IPS-20b (cell line): Measurements from ENCODE around the gene CCDC57.
A peak's percentile ranks its signal among the peaks of the same experiment; 100 is the strongest.
"Not testable (repeated sequence)": the region's sequence is repeated elsewhere in the genome, so short reads cannot be mapped to it uniquely, and the experiment has no call there.

Experiments
- H3K27ac ChIP-seq: one replicate; pipeline ENCODE4 v1.5.1; 2013; ENCODE audit warnings: low read length
- H3K27me3 ChIP-seq: 2 replicates; pipeline ENCODE4 v1.6.1; 2013; ENCODE audit warnings: mild to moderate bottlenecking, low read length, inconsistent platforms; ENCODE audit not compliant: insufficient read depth
- H3K36me3 ChIP-seq: 2 replicates; pipeline ENCODE4 v1.6.1; 2013; ENCODE audit warnings: low read depth, mild to moderate bottlenecking, inconsistent platforms, low read length, moderate library complexity; ENCODE audit not compliant: insufficient read depth
- H3K4me1 ChIP-seq: 2 replicates; pipeline ENCODE4 v1.6.1; 2013; ENCODE audit warnings: mild to moderate bottlenecking, control low read depth, inconsistent platforms, low read length, moderate library complexity; ENCODE audit not compliant: insufficient read depth
- H3K4me3 ChIP-seq: 2 replicates; pipeline ENCODE4 v1.5.1; 2013; ENCODE audit warnings: mild to moderate bottlenecking, low read length, inconsistent platforms
- H3K9ac ChIP-seq: 2 replicates; pipeline ENCODE4 v1.6.1; 2013; ENCODE audit warnings: low read depth, mild to moderate bottlenecking, inconsistent platforms, low read length, moderate library complexity
- H3K9me3 ChIP-seq: 2 replicates; pipeline ENCODE4 v1.6.1; 2013; ENCODE audit warnings: mild to moderate bottlenecking, low read depth, low read length, inconsistent platforms; ENCODE audit not compliant: insufficient read depth

Gene CCDC57

GRCh38 chr17:82180776-82181528 lies 31.7 kb downstream of the CCDC57 start:
- Histone ChIP-seq H3K36me3 (peaks cover 4% of the 10 kb centered on the region; the same call in 1 of the 2 replicates), H3K9me3 (no peaks in the 10 kb centered on the region), H3K4me1 (no peaks in the 10 kb centered on the region), H3K9ac (no peak overlapping the region), H3K27ac (no peak overlapping the region), H3K4me3 (no peak overlapping the region), H3K27me3 (peaks cover 49% of the 10 kb centered on the region)

DNA sequence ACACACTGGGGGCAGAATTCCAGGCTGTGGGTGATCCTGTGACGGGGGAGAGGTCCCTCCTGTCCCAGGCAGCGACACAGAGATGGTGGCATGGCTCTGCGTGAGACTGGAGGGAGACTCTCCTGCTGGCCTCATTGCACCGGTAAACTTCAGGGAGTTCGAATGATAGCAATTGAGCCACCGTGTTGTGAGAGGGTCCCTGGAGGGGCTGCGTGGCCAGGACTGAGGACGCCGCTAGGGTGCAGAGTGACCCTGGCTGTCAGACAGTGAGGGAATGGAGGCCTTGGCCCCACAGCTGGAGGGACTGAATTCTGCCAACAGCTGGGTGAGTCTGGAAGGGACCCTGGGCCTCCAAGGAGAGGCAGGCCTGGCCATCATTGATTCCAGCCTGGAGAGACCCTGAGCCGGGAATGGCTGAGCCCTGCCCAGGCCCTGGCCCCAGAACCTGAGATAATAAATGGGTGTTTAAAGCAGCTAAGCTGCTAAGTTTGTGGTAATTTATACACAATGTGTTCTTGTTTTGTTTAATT lies 32.6 kb downstream of the CCDC57 start:
- peaks cover 58% of the 10 kb centered on the region for H3K27me3 ChIP-seq
- peaks cover 4% of the 10 kb centered on the region; the same call in 1 of the 2 replicates for H3K36me3 ChIP-seq
- H3K27ac ChIP-seq: no peak overlapping the region
- H3K9me3 ChIP-seq: no peaks in the 10 kb centered on the region
- peaks cover 1% of the 10 kb centered on the region; the same call in 1 of the 2 replicates for H3K4me1 ChIP-seq
- no peak overlapping the region for H3K9ac ChIP-seq
- no peak overlapping the region for H3K4me3 ChIP-seq

DNA sequence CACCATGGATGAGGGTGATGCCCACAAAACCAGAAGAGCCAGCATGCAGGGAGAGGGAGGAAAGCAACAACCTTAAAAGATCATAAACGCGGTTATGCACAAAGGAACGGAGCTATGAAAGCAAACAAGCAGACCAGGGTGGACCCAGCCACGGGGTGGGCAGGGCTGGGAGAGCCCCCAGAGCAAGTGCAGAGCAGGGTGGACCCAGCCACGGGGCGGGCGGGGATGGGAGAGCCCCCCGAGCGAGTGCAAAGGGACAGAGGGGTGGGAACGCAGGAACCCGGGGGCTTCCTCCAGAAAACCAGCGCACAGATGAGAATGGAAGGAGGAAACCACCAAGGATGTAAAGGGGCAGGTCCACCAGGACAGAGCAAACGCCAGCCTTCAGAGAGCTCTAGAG lies 33.2 kb downstream of the CCDC57 start:
- Histone ChIP-seq H3K27me3 (peaks cover 64% of the 10 kb centered on the region), H3K9ac (no peak overlapping the region), H3K36me3 (peaks cover 4% of the 10 kb centered on the region; the same call in 1 of the 2 replicates), H3K27ac (no peak overlapping the region), H3K4me3 (no peak overlapping the region), H3K4me1 (peaks cover 7% of the 10 kb centered on the region; the same call in 1 of the 2 replicates), H3K9me3 (no peaks in the 10 kb centered on the region)

GRCh38 chr17:82178499-82179261 lies 34.0 kb downstream of the CCDC57 start:
- H3K9me3 ChIP-seq: no peaks in the 10 kb centered on the region
- no peak overlapping the region for H3K9ac ChIP-seq
- H3K27ac ChIP-seq: no peak overlapping the region
- 0 out of 2 replicates have a peak, but pooled peaks cover 4% of the 10 kb centered on the region for H3K36me3 ChIP-seq
- H3K4me3 ChIP-seq: no peak overlapping the region
- H3K4me1 ChIP-seq: peaks cover 11% of the 10 kb centered on the region
- peaks cover 71% of the 10 kb centered on the region for H3K27me3 ChIP-seq

- H3K27ac ChIP-seq: no peak overlapping the region
- H3K36me3 ChIP-seq: 0 out of 2 replicates have a peak, but pooled peaks cover 4% of the 10 kb centered on the region
- no peak overlapping the region for H3K9ac ChIP-seq
- peaks cover 18% of the 10 kb centered on the region for H3K4me1 ChIP-seq
- no peak overlapping the region for H3K4me3 ChIP-seq
- no peaks in the 10 kb centered on the region; the same call in 1 of the 2 replicates for H3K9me3 ChIP-seq
- peaks cover 79% of the 10 kb centered on the region for H3K27me3 ChIP-seq
Measured at GRCh38 chr17:82177761-82178498, 34.7 kb downstream of the CCDC57 start.

DNA sequence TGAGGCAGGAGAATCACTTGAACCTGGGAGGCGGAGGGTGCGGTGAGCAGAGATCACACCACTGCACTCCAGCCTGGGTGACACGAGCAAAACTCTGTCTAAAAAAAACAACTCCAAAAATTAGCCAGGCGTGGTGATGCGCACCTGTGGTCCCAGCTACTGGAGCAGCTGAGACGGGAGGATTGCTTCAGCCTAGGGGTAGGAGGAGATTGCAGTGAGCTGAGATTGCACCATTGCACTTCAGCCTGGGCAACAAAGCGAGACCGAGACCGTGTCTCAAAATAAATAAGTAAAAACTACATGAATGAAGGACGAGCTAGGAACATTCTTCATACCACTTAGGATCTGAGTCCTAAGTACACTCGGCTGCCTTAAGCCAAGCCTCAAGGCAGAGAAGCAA lies 35.4 kb downstream of the CCDC57 start:
- Histone ChIP-seq H3K27ac (no peak overlapping the region), H3K9ac (no peak overlapping the region), H3K4me3 (no peak overlapping the region), H3K36me3 (0 out of 2 replicates have a peak, but pooled peaks cover 4% of the 10 kb centered on the region), H3K9me3 (no peaks in the 10 kb centered on the region; the same call in 1 of the 2 replicates), H3K27me3 (peaks cover 85% of the 10 kb centered on the region), H3K4me1 (peaks cover 18% of the 10 kb centered on the region)

GRCh38 chr17:82175951-82176350 lies 36.7 kb downstream of the CCDC57 start:
- Histone ChIP-seq H3K36me3 (0 out of 2 replicates have a peak, but pooled peaks cover 4% of the 10 kb centered on the region), H3K9ac (no peak overlapping the region), H3K4me1 (peaks cover 18% of the 10 kb centered on the region), H3K9me3 (no peaks in the 10 kb centered on the region; the same call in 1 of the 2 replicates), H3K27ac (no peak overlapping the region), H3K4me3 (no peak overlapping the region), H3K27me3 (peaks cover 97% of the 10 kb centered on the region)

DNA sequence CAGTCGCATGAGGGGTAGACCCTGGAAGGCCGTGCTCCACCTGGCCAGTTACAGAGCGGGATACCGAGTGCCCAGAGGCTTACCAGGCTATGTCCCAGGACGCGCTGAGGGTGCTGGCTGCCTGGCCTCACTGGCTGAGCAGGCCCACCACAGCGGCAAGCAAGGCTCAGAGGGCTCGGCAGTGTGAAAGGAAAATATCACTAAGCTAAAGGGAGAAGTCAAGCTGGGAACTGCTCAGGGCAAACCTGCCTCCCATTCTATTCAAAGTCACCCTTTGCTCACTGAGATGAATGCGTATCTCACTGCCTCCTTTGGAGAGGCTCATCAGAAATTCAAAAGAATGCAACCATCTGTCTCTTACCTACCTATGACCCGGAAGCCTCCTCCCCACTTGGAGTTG lies 37.4 kb downstream of the CCDC57 start:
- H3K9me3 ChIP-seq: no peaks in the 10 kb centered on the region; the same call in 1 of the 2 replicates
- peak overlapping the region; percentile 29; the same call in 1 of the 2 replicates for H3K4me3 ChIP-seq
- H3K9ac ChIP-seq: no peak overlapping the region
- H3K36me3 ChIP-seq: 0 out of 2 replicates have a peak, but pooled peaks cover 4% of the 10 kb centered on the region
- peaks cover 100% of the 10 kb centered on the region for H3K27me3 ChIP-seq
- no peak overlapping the region for H3K27ac ChIP-seq
- H3K4me1 ChIP-seq: peaks cover 18% of the 10 kb centered on the region

GRCh38 chr17:82174042-82174857 lies 38.4 kb downstream of the CCDC57 start:
- not testable (repeated sequence) for H3K9me3 ChIP-seq, H3K36me3 ChIP-seq, H3K27ac ChIP-seq, H3K9ac ChIP-seq
- Histone ChIP-seq H3K4me3 (peak overlapping the region; percentile 29; the same call in 1 of the 2 replicates), H3K4me1 (peaks cover 18% of the 10 kb centered on the region), H3K27me3 (peaks cover 100% of the 10 kb centered on the region)

DNA sequence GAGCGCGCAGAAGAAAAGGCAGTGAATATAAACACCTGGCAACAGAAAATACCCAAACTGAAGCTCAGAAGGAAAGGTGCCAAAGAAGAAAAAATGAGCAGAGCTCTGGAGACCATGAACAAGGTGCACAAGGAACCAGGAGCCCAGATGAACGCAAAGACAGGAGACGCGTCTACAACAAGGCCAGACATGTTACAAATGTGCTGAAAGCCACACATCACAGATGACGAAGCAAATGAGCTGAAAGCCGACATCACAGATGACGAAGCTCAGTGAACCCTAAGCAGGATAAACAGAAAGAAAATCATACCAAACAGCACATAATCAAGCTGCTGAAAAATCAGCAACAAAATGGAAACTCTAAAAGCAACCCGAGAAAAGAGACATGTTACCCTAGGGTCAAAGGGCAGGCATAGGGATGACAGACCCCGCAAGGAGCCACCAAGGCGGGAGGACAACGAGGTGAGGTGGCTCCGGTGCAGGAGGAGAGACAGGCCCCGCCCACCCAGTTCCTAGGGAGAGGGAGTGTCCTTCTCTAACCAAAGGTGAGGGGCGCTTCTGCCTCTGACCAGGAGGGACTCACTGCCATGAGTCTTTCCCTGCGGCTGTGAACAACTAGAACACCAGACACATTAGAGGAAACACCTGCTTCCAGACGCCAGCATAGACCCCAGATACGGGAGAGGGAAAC lies 39.1 kb downstream of the CCDC57 start:
- no peaks in the 10 kb centered on the region; the same call in 1 of the 2 replicates for H3K9me3 ChIP-seq
- H3K4me1 ChIP-seq: peaks cover 18% of the 10 kb centered on the region
- no peak overlapping the region for H3K27ac ChIP-seq
- H3K9ac ChIP-seq: no peak overlapping the region
- peak overlapping the region; percentile 21; the same call in 1 of the 2 replicates for H3K4me3 ChIP-seq
- peaks cover 96% of the 10 kb centered on the region for H3K27me3 ChIP-seq
- H3K36me3 ChIP-seq: 0 out of 2 replicates have a peak, but pooled peaks cover 4% of the 10 kb centered on the region
